Measurements from ENCODE around the gene ZNF75A.

ZNF75A gene

DNA sequence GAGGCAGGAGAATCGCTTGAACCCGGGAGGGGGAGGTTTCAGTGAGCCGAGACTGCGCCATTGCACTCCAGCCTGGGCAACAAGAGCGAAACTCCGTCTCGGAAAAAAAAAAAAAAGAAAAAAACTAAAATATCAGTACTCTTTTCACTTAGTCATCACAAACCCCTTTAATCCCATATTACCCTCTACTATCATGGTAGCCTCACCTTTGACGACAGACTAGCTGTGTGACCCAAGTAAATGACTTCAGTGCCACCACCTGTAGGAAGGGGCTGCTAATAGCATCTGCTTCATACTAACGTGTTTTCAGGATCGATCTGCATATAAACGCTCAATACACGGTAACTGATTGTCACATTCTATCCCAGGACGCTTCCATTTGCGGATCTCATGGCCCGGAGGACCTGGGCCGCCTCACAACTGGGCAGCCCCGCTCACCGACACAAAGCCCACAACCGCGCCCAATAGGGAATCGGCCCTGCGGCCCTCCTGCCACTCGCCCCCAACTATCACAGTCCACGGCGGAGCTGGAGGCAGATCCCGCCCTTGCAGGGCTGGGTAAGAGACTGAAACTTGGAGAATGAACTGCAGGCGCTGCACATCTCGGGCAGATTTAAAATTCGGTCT, 23.1 kb upstream of the ZNF75A start (continued):
- TF ChIP-seq, protein P1, sequence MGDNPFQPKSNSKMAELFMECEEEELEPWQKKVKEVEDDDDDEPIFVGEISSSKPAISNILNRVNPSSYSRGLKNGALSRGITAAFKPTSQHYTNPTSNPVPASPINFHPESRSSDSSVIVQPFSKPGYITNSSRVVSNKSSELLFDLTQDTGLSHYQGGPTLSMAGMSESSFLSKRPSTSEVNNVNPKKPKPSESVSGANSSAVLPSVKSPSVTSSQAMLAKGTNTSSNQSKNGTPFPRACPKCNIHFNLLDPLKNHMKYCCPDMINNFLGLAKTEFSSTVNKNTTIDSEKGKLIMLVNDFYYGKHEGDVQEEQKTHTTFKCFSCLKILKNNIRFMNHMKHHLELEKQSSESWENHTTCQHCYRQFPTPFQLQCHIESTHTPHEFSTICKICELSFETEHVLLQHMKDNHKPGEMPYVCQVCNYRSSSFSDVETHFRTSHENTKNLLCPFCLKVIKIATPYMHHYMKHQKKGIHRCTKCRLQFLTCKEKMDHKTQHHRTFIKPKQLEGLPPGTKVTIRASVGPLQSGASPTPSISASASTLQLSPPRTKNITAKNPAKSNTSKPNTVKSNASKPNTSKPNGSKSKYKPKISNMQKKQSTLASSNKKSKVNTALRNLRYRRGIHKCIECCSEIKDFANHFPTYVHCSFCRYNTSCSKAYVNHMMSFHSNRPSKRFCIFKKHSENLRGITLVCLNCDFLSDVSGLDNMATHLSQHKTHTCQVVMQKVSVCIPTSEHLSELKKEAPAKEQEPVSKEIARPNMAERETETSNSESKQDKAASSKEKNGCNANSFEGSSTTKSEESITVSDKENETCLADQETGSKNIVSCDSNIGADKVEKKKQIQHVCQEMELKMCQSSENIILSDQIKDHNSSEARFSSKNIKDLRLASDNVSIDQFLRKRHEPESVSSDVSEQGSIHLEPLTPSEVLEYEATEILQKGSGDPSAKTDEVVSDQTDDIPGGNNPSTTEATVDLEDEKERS (tag by site-specific recombination; IDR thresholded peaks at IDR 0.05) = no peak
- TF ChIP-seq ZNF677 (tag by site-specific recombination; IDR thresholded peaks at IDR 0.05) (no peak), ZBTB1 (tag by site-specific recombination; IDR thresholded peaks at IDR 0.05) (no peak), KLF10 (tag by site-specific recombination; IDR thresholded peaks at IDR 0.05) (no peak), ZIC2 (tag by site-specific recombination; IDR thresholded peaks at IDR 0.05) (peak; percentile 76; the same call in 1 of the 2 replicates)

DNA sequence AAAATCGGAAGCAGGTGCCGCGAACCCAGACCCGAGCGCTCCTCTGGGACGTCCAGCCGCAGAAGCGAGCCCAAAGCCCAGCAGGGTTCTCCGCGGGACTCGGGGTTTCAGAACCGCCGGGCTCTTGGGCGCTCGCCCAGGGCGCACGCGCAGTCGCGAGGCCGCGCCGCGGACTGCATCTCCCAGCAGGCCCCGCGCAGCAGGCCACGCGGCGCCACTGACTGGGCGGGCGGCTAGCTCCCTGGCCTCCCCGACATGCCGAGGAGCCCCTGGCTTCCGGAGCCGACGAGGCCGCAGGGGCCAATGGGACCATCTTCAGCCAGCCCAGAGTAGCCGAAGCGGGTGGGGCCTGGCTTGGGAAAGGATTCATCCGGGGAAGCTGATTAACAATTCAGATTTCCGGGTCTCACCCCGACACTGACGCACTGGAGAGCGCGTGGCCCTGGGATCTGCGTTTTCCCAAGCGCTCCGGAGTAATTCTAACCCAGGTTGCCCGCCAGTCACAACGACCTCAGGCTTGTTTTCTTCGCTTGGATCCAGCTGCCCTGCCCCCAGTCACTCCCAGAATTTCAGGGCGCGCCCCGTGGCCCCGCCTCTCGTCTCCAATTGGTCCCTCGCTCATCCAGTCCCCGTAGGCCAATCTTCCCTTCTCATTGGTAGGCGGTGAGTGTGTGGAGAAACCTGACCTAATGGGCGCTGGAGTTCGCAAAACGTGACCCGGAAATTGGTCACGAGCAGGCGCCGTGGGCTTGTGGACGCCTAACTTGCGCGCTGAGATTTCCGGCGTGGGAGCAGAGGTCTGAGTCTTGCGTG, 22.4 kb upstream of the ZNF75A start, which contains the start of gene ZNF263:
ZNF263 (plus strand) TSS at position 762 of the 813 bp plus-strand sequence. CDS start 328 bp downstream, outside the sequence.
- Histone ChIP-seq H3K4me1 (ENCODE audit: control insufficient read depth, insufficient read depth, low read length) (no peaks in the 10 kb centered on the region), H3K4me3 (ENCODE audit: low read depth, low read length) (peak within 1 kb of the TSS; percentile 74), H3K27ac (ENCODE audit: extremely low read depth, low read depth, low read length) (peak within 1 kb of the TSS; percentile 94), H3K36me3 (ENCODE audit: control insufficient read depth in 2 of 2, insufficient read depth in 1 of 2, low read length in 2 of 2) (peaks cover 0 to 38% of the 10 kb centered on the region in 2 experiments; a peak in 1 of 3 replicates), H3K9me3 (ENCODE audit: control insufficient read depth, insufficient read depth, low read depth, low read length) (no peaks in the 10 kb centered on the region)
- CTCF ChIA-PET = interaction anchor here (5.6 kb wide), 1 partner anchor 16 kb away, joined by 35 read pairs; no protein-coding TSS in a partner anchor
- POLR2A ChIA-PET = interaction anchor here (0.6 to 3.0 kb wide), 26 partner anchors 9 to 405 kb away, joined by 3 to 21 read pairs (median 5); partner anchors contain the start of genes NAA60, OR1F1, TIGD7 and ZNF174
- TF ChIP-seq, protein P2, sequence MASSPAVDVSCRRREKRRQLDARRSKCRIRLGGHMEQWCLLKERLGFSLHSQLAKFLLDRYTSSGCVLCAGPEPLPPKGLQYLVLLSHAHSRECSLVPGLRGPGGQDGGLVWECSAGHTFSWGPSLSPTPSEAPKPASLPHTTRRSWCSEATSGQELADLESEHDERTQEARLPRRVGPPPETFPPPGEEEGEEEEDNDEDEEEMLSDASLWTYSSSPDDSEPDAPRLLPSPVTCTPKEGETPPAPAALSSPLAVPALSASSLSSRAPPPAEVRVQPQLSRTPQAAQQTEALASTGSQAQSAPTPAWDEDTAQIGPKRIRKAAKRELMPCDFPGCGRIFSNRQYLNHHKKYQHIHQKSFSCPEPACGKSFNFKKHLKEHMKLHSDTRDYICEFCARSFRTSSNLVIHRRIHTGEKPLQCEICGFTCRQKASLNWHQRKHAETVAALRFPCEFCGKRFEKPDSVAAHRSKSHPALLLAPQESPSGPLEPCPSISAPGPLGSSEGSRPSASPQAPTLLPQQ (tag by site-specific recombination; IDR thresholded peaks at IDR 0.05) = 0 out of 2 replicates have a peak, but pooled peaks have one; percentile 72
- TF ChIP-seq ZNF211 (tag by site-specific recombination; IDR thresholded peaks at IDR 0.05; ENCODE audit: low read depth) (no peak), YY2 (tag by site-specific recombination; IDR thresholded peaks at IDR 0.05) (no peak), MYNN (tag by site-specific recombination; IDR thresholded peaks at IDR 0.05; ENCODE audit: borderline replicate concordance) (no peak), ZNF501 (tag by site-specific recombination; IDR thresholded peaks at IDR 0.05) (0 out of 2 replicates have a peak, but pooled peaks have one; percentile 40), ZBTB20 (tag by site-specific recombination; IDR thresholded peaks at IDR 0.05) (peak; percentile 100), SALL2 (tag by site-specific recombination; IDR thresholded peaks at IDR 0.05; ENCODE audit: borderline replicate concordance) (no peak), ZNF248 (tag by site-specific recombination; IDR thresholded peaks at IDR 0.05) (no peak), KLF10 (tag by site-specific recombination; IDR thresholded peaks at IDR 0.05) (peak; percentile 86), ZNF558 (tag by site-specific recombination; IDR thresholded peaks at IDR 0.05) (no peak), HOXD13 (CRISPR knock-in tag; IDR thresholded peaks at IDR 0.05; ENCODE audit: borderline replicate concordance) (no peak), MZF1 (tag by site-specific recombination; IDR thresholded peaks at IDR 0.05; ENCODE audit: borderline replicate concordance) (no peak), ZNF658 (tag by site-specific recombination; IDR thresholded peaks at IDR 0.05) (no peak), ZNF830 (tag by site-specific recombination; IDR thresholded peaks at IDR 0.05; ENCODE audit: low read depth) (no peak), ZNF112 (tag by site-specific recombination; IDR thresholded peaks at IDR 0.05) (no peak)
- TF ChIP-seq, protein P3, sequence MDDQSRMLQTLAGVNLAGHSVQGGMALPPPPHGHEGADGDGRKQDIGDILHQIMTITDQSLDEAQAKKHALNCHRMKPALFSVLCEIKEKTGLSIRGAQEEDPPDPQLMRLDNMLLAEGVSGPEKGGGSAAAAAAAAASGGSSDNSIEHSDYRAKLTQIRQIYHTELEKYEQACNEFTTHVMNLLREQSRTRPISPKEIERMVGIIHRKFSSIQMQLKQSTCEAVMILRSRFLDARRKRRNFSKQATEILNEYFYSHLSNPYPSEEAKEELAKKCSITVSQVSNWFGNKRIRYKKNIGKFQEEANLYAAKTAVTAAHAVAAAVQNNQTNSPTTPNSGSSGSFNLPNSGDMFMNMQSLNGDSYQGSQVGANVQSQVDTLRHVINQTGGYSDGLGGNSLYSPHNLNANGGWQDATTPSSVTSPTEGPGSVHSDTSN (CRISPR knock-in tag; IDR thresholded peaks at IDR 0.05) = no peak
- TF ChIP-seq, protein P4, sequence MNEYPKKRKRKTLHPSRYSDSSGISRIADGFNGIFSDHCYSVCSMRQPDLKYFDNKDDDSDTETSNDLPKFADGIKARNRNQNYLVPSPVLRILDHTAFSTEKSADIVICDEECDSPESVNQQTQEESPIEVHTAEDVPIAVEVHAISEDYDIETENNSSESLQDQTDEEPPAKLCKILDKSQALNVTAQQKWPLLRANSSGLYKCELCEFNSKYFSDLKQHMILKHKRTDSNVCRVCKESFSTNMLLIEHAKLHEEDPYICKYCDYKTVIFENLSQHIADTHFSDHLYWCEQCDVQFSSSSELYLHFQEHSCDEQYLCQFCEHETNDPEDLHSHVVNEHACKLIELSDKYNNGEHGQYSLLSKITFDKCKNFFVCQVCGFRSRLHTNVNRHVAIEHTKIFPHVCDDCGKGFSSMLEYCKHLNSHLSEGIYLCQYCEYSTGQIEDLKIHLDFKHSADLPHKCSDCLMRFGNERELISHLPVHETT (tag by site-specific recombination; IDR thresholded peaks at IDR 0.05) = no peak
- TF ChIP-seq, protein P5, sequence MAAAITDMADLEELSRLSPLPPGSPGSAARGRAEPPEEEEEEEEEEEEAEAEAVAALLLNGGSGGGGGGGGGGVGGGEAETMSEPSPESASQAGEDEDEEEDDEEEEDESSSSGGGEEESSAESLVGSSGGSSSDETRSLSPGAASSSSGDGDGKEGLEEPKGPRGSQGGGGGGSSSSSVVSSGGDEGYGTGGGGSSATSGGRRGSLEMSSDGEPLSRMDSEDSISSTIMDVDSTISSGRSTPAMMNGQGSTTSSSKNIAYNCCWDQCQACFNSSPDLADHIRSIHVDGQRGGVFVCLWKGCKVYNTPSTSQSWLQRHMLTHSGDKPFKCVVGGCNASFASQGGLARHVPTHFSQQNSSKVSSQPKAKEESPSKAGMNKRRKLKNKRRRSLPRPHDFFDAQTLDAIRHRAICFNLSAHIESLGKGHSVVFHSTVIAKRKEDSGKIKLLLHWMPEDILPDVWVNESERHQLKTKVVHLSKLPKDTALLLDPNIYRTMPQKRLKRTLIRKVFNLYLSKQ (tag by site-specific recombination; IDR thresholded peaks at IDR 0.05; ENCODE audit: borderline replicate concordance) = no peak
- TF ChIP-seq, protein P6, sequence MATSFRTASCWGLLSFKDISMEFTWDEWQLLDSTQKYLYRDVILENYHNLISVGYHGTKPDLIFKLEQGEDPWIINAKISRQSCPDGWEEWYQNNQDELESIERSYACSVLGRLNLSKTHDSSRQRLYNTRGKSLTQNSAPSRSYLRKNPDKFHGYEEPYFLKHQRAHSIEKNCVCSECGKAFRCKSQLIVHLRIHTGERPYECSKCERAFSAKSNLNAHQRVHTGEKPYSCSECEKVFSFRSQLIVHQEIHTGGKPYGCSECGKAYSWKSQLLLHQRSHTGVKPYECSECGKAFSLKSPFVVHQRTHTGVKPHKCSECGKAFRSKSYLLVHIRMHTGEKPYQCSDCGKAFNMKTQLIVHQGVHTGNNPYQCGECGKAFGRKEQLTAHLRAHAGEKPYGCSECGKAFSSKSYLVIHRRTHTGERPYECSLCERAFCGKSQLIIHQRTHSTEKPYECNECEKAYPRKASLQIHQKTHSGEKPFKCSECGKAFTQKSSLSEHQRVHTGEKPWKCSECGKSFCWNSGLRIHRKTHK (tag by site-specific recombination; IDR thresholded peaks at IDR 0.05) = no peak

All from HEK293 (cell line).